Urinary bladder (tissue), 4 donors: ENCODE results near the gene IFT22. TPM values are rescaled to one million over a fixed set of nuclear protein-coding genes. Genes with fewer than 3 reads are reported as not detected.
"Not testable (repeated sequence)": the region's sequence is repeated elsewhere in the genome, so short reads cannot be mapped to it uniquely, and the experiment has no call there.

Experiments used
- DNase-seq: peaks from one replicate; pipeline ENCODE4 v3.0.0-alpha.2; 2015; ENCODE audit errors: extremely low spot score
- H3K27ac ChIP-seq: one replicate; pipeline ENCODE4 v1.5.1; 2013; ENCODE audit warnings: low read depth, mild to moderate bottlenecking, moderate library complexity
- H3K36me3 ChIP-seq: one replicate; pipeline ENCODE4 v1.6.1; 2013; ENCODE audit warnings: mild to moderate bottlenecking, moderate library complexity; ENCODE audit not compliant: insufficient read depth
- H3K4me1 ChIP-seq: one replicate; pipeline ENCODE4 v1.6.1; 2013; ENCODE audit warnings: mild to moderate bottlenecking, moderate library complexity; ENCODE audit not compliant: insufficient read depth
- H3K4me3 ChIP-seq: one replicate; pipeline ENCODE4 v1.5.1; 2013; ENCODE audit warnings: low read depth, low read length
- WGBS: extraction: QIAGEN DNeasy Blood & Tissue Kit; methylation state at CpG from one replicate; pipeline ENCODE4 v1.1.7; 2013; 5-methylcytosine and 5-hydroxymethylcytosine counted together
- polyA plus RNA-seq: library from polyadenylated mRNA; stranded (reverse); fragments of 200-250 nt; gene quantifications from one replicate; pipeline ENCODE4 v1.2.3, GENCODE V29; 2013
- small RNA-seq: library from RNA; depleted of rRNA; stranded (forward); fragments of <200 nt; gene quantifications from one replicate; pipeline ENCODE3, GENCODE V24; 2014
- total RNA-seq: library from RNA; depleted of rRNA; stranded (reverse); fragments of >200 nt; gene quantifications from one replicate; pipeline ENCODE4 v1.2.3, GENCODE V29; 2014
- donor health status: healthy with polysubstance abuse.
- donor health status: healthy.

The IFT22 gene
- total and polyA plus RNA-seq, 2 donors: 28.2 to 32.9 TPM

GRCh38 chr7:101280912-101281311, 40.7 kb downstream of the IFT22 start:
- not testable (repeated sequence) for H3K36me3 ChIP-seq, H3K27ac ChIP-seq, H3K4me3 ChIP-seq, DNase-seq, H3K4me1 ChIP-seq
- WGBS: 89% methylated on average over 8 of the region's 8 CpGs

- WGBS: 82% methylated on average over 24 of the region's 24 CpGs
- H3K36me3 ChIP-seq: no peaks in the 10 kb centered on the region
- H3K4me3 ChIP-seq: no peak overlapping the region
- no peak for DNase-seq
- H3K27ac ChIP-seq: no peak overlapping the region
- H3K4me1 ChIP-seq: no peaks in the 10 kb centered on the region
Measured at GRCh38 chr7:101278461-101279292, 42.9 kb downstream of the IFT22 start.

- no peak for DNase-seq
- WGBS: 76% methylated on average over 9 of the region's 9 CpGs
- Histone ChIP-seq H3K4me3 (no peak overlapping the region), H3K4me1 (no peaks in the 10 kb centered on the region), H3K36me3 (no peaks in the 10 kb centered on the region), H3K27ac (no peak overlapping the region)
Measured at GRCh38 chr7:101277155-101277554, 44.5 kb downstream of the IFT22 start.

GRCh38 chr7:101273206-101273605, 48.4 kb downstream of the IFT22 start:
- no peaks in the 10 kb centered on the region for H3K4me1 ChIP-seq
- H3K4me3 ChIP-seq: no peak overlapping the region
- DNase-seq: no peak
- no peak overlapping the region for H3K27ac ChIP-seq
- H3K36me3 ChIP-seq: no peaks in the 10 kb centered on the region
- WGBS: 65% methylated on average over 4 of the region's 4 CpGs

GRCh38 chr7:101271021-101271420, 50.6 kb downstream of the IFT22 start:
- Histone ChIP-seq H3K36me3 (no peaks in the 10 kb centered on the region), H3K27ac (no peak overlapping the region), H3K4me1 (no peaks in the 10 kb centered on the region), H3K4me3 (no peak overlapping the region)
- no peak for DNase-seq
- 73% methylated on average over 5 of the region's 5 CpGs for WGBS

- Histone ChIP-seq H3K4me1 (no peaks in the 10 kb centered on the region), H3K36me3 (no peaks in the 10 kb centered on the region), H3K4me3 (no peak overlapping the region), H3K27ac (no peak overlapping the region)
- DNase-seq: no peak
- WGBS: 89% methylated on average over 21 of the region's 21 CpGs
Measured at GRCh38 chr7:101269664-101270063, 51.9 kb downstream of the IFT22 start.

GRCh38 chr7:101265622-101266516, 55.7 kb downstream of the IFT22 start:
- Histone ChIP-seq H3K27ac (no peak overlapping the region), H3K36me3 (no peaks in the 10 kb centered on the region), H3K4me3 (no peak overlapping the region), H3K4me1 (no peaks in the 10 kb centered on the region)
- WGBS: 80% methylated on average over 17 of the region's 17 CpGs
- DNase-seq: no peak

- 49% methylated on average over 6 of the region's 6 CpGs for WGBS
Measured at GRCh38 chr7:101264102-101264706, 57.4 kb downstream of the IFT22 start.

More at GRCh38 chr7:101264102-101264706, 57.4 kb downstream of the IFT22 start:
- DNase-seq, H3K4me1 ChIP-seq, H3K27ac ChIP-seq, H3K36me3 ChIP-seq, H3K4me3 ChIP-seq: not testable (repeated sequence)

Small RNA genes lying within 50 kb of the gene (small RNA-seq; reads per million reads assigned to genes)
- gene RNU6-1104P: not detected

Other genes starting within 250 kb of the IFT22 start
- 13.5 TPM for gene TRIM56, start 236.3 kb downstream of the IFT22 start, total RNA-seq
- gene TRIM56, start 236.3 kb downstream of the IFT22 start, polyA plus RNA-seq: 15.4 TPM
- 3.1 TPM for gene SERPINE1, start 194.7 kb downstream of the IFT22 start, total RNA-seq
- 45.6 TPM for gene SERPINE1, start 194.7 kb downstream of the IFT22 start, polyA plus RNA-seq
- gene AP1S1, start 167.3 kb downstream of the IFT22 start, total RNA-seq: 40.8 TPM
- gene AP1S1, start 167.3 kb downstream of the IFT22 start, polyA plus RNA-seq: 41.0 TPM
- not detected for gene VGF, start 156.2 kb downstream of the IFT22 start, total RNA-seq
- 0.18 TPM for gene VGF, start 156.2 kb downstream of the IFT22 start, polyA plus RNA-seq
- gene NAT16, start 141.5 kb downstream of the IFT22 start, total RNA-seq: not detected
- gene NAT16, start 141.5 kb downstream of the IFT22 start, polyA plus RNA-seq: not detected
- not detected for gene MOGAT3, start 120.8 kb downstream of the IFT22 start, total RNA-seq
- gene MOGAT3, start 120.8 kb downstream of the IFT22 start, polyA plus RNA-seq: not detected
- gene PLOD3, start 104.2 kb downstream of the IFT22 start, total RNA-seq: 24.8 TPM
- 57.6 TPM for gene PLOD3, start 104.2 kb downstream of the IFT22 start, polyA plus RNA-seq
- 59.5 TPM for gene ZNHIT1, start 103.6 kb downstream of the IFT22 start, total RNA-seq
- 77.5 TPM for gene ZNHIT1, start 103.6 kb downstream of the IFT22 start, polyA plus RNA-seq
- gene CLDN15, start 84.0 kb downstream of the IFT22 start, total RNA-seq: 5.3 TPM
- 15.2 TPM for gene CLDN15, start 84.0 kb downstream of the IFT22 start, polyA plus RNA-seq
- 66.7 TPM for gene FIS1, start 76.7 kb downstream of the IFT22 start, total RNA-seq
- 247 TPM for gene FIS1, start 76.7 kb downstream of the IFT22 start, polyA plus RNA-seq
- gene COL26A1, start 41.1 kb upstream of the IFT22 start, total RNA-seq: 2.9 TPM
- gene COL26A1, start 41.1 kb upstream of the IFT22 start, polyA plus RNA-seq: 0.06 TPM